Loucy (cell line): ENCODE results near the gene ATP5MC3.

Experiments
- EZH2phosphoT487 ChIP-seq: fragments of 200-600 bp; IDR thresholded peaks from 2 replicates; pipeline ENCODE4 v1.6.1; 2018; ENCODE audit warnings: antibody characterized with exemption, mild to moderate bottlenecking, moderate library complexity, borderline replicate concordance
- TF ChIP-seq, protein P1 (sequence below): fragments of 200-600 bp; sonication (generic); conservative IDR thresholded peaks from 2 replicates; pipeline ENCODE4 v1.5.1; 2014; ENCODE audit warnings: mild to moderate bottlenecking, antibody characterized with exemption, low read length

DNA sequence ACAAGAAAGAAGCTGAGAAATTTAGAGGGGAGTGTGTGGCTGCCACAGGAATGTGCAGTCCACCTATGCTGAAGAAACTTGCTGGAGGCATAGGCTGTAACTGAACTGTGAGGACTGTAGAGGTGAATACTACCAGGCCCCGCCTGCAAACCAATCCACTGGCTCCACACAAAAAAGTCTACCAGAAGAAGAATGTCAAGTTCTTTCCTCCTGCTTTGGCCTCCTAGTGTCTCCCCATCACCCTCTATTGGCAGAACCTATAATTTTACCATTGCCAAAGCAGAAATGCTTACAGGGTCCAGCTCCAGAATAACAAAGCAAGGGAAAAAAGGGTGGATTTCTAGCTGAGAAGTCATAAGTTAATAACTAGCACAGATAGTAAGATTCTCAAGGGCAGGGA lies 5.9 kb upstream of the ATP5MC3 start:
- TF ChIP-seq, protein P1, sequence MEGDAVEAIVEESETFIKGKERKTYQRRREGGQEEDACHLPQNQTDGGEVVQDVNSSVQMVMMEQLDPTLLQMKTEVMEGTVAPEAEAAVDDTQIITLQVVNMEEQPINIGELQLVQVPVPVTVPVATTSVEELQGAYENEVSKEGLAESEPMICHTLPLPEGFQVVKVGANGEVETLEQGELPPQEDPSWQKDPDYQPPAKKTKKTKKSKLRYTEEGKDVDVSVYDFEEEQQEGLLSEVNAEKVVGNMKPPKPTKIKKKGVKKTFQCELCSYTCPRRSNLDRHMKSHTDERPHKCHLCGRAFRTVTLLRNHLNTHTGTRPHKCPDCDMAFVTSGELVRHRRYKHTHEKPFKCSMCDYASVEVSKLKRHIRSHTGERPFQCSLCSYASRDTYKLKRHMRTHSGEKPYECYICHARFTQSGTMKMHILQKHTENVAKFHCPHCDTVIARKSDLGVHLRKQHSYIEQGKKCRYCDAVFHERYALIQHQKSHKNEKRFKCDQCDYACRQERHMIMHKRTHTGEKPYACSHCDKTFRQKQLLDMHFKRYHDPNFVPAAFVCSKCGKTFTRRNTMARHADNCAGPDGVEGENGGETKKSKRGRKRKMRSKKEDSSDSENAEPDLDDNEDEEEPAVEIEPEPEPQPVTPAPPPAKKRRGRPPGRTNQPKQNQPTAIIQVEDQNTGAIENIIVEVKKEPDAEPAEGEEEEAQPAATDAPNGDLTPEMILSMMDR: peak; percentile 76
- TF ChIP-seq EZH2phosphoT487: no peak
